Right ventricle myocardium inferior (tissue), 1 donor: ENCODE measurements around the gene DSPP. TPM values are rescaled to one million over a fixed set of nuclear protein-coding genes. Genes with fewer than 3 reads are reported as not detected.
"Not testable (repeated sequence)": the region's sequence is repeated elsewhere in the genome, so short reads cannot be mapped to it uniquely, and the experiment has no call there.

Experiments
- ATAC-seq: fragments of 200-7000 bp; cut with Tn5 transposase; one replicate; pipeline ENCODE4 v1.9.1; 2020; ENCODE audit warnings: mild to moderate bottlenecking, moderate library complexity
- DNase-seq: peaks from one replicate; pipeline ENCODE4 v3.0.0; 2021; ENCODE audit errors: missing footprints
- intact Hi-C: fragments of 100-400 bp; cut with DNase I; formaldehyde crosslinking; loops from one replicate; pipeline ENCODE4 v1.11.0; 2022
- long read RNA-seq: library from polyadenylated mRNA; unstranded; transcript quantifications from one replicate; pipeline ENCODE4 v2.0.0, GENCODE V29; 2021
- total RNA-seq: library from RNA; stranded (reverse); fragmentation: NEBNext Ultra II Directional; extraction: Animal tissue kit (Norgen Biotek cat#: 25700); gene quantifications from one replicate; pipeline ENCODE4 v1.2.1, GENCODE V29; 2021
- donor health status: DM: no; HTN: yes; CAD: no; lungs with severe emphysema.

DSPP gene
- not detected for total RNA-seq
- long read RNA-seq = 0 reads

DNA sequence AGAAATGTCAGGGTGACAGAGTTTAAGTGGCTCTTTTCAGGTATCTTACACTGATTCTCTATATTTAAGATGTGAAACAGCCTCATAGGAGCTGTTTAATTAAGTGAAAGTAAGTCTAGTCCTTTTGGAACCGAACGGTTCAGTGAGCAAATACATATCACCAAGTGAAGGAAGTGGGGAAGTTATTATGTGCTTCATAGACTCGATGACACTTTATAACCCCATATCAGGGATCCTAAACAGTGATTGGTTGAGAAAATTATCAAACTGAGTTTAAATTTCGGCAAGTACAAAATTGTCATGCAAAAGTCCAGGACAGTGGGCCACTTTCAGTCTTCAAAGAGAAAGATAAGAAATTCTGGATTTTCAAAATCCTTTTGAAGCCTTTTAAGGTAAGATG, at the start of gene DSPP:
Gene DSPP (plus strand): TSS at position 301 of the 400 bp plus-strand sequence. CDS start 2,380 bp downstream, outside the sequence.
- no peak for DNase-seq
- ATAC-seq = no peak
- intact Hi-C loops = no loop called here

- ATAC-seq (peak; percentile 48), DNase-seq (no peak)
- intact Hi-C loops = loop anchor here (10.0 kb wide), 1 partner anchor 56 kb away; no protein-coding TSS in a partner anchor
These were observed 49.1 kb upstream of the DSPP start for GRCh38 chr4:87559090-87559837.

- no peak for ATAC-seq
- intact Hi-C loops = no loop called here
- no peak for DNase-seq
These were observed 47.5 kb upstream of the DSPP start for GRCh38 chr4:87560802-87561201.

DNA sequence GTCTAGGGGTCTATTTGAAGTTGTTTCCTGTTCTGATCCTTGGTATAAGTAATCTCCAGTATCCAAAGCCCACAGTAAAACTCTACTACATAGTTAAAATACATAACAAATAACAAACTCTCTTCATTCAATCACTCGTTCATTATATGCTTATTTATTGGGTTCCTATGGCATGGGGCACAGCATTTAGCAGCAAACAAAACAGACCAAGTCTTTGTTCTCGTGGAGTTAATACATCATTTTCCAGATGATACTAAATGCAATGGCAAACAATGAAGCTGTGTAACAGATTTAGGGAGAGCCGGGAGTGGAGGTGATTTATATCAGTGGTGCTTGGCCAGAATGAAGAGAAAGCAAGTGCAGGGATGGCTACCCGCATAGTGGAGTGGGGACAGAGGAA, 42.6 kb upstream of the DSPP start:
- intact Hi-C loops = no loop called here
- no peak for ATAC-seq
- no peak for DNase-seq

- ATAC-seq (no peak), DNase-seq (no peak)
- intact Hi-C loops = no loop called here
These were observed 42.1 kb upstream of the DSPP start for GRCh38 chr4:87566276-87566675.

DNA sequence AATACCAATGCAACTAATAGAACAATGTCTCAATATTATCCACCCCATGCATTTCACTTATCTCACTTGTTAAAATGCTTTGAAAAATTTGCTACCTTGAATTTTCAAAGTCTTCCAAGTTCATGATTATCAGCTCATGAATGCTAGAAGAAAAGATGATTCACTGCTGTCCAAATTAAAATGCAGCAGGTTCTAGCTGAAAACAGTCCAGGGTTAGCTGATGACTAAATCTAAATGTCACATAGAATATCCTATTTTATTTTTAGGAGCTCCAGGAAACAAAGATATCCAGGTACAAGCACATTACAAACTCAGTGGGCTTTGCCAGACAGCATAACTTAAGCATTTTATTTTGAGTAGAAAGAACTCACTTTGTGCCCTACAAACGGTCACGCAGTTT, 41.1 kb upstream of the DSPP start:
- no peak for ATAC-seq
- intact Hi-C loops = no loop called here
- DNase-seq = no peak

DNA sequence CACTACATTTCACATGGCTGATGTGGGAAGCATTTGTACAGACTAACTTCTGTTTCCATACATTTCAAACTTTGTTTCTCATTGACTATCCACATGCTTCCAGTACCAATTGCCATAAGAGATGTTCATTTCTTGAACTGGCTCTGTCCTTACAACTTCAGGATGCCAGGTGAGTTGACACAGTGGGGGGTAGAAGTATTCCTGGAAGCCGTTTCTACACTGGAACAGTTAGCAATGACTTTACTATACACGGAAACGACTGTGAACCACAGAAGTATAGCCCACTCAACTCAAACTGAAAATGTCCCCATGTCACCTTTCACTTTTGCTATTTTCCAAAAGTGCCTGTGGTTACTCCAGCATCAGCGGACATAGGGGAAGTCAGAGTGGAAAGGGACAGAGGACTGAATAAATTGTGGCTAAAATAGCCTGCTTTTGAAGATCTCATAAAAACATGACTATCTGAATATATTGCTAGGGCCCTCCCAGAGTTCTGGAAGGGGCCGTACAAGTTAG, 38.0 kb upstream of the DSPP start:
- intact Hi-C loops = no loop called here
- ATAC-seq (no peak), DNase-seq (no peak)

- DNase-seq, intact Hi-C loops, ATAC-seq: not testable (repeated sequence)
These were observed 34.0 kb upstream of the DSPP start for GRCh38 chr4:87574376-87574775.

- DNase-seq = no peak
- intact Hi-C loops = no loop called here
- no peak for ATAC-seq
These were observed 33.3 kb upstream of the DSPP start for GRCh38 chr4:87574996-87575395.

DNA sequence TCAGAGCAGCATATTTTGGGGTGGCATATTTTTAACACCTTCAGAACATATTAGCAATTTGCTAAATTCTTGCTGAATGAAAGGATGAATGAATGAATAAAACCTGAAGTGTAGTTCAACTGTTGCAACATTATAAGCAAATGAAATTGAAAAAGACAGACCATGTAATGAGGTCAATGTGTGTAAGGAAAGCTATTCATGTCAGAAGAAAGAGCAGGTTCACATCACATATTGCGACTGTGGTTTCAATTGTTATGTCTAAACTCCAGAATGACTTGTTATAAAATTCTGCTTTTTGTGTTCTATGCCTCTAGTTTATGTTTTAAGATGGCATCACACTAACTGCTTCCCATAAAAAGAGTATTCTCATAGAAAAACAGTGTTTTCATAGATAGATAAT, 32.9 kb upstream of the DSPP start:
- DNase-seq (no peak), ATAC-seq (no peak)
- intact Hi-C loops = no loop called here

DNA sequence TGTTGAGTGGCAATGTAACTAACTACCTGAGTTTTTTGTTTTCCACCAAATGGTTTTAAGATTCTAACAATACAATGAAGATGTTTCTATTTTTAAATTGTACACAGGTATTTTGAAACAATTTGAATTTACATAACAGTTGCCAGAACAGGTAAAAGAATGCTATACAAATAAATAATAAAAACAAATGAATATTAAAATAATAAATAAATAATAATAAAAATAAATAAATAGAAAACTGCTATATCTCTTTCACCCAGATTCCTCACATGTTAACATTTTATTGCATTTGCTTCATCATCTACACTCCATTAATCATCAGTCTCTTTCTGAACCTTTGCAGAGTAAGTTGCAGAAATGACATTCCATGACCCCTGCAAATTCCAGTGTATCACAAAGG, 32.3 kb upstream of the DSPP start:
- ATAC-seq (no peak), DNase-seq (no peak)
- intact Hi-C loops = no loop called here

DNA sequence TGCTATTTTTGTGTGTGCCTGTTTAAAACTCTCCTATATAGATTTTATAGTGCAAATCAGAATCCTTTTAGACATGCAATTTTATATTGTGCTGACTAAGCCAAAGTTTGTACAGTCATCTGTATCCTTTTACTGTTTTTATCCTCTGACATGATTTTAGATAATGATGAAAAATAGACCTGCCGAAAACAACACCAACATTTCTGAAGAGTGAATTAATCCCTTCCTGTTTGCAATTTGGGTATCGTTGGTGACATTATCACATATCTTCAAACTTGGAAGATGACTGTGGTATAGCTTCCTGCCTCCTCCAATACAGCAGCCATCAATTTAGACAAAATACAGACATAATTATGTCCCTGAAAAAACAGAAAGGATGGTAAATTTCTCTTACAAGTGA, 28.9 kb upstream of the DSPP start:
- DNase-seq (no peak), ATAC-seq (no peak)
- intact Hi-C loops = no loop called here

- DNase-seq = no peak
- no peak for ATAC-seq
- intact Hi-C loops = no loop called here
These were observed 28.3 kb upstream of the DSPP start for GRCh38 chr4:87580057-87580456.

DNA sequence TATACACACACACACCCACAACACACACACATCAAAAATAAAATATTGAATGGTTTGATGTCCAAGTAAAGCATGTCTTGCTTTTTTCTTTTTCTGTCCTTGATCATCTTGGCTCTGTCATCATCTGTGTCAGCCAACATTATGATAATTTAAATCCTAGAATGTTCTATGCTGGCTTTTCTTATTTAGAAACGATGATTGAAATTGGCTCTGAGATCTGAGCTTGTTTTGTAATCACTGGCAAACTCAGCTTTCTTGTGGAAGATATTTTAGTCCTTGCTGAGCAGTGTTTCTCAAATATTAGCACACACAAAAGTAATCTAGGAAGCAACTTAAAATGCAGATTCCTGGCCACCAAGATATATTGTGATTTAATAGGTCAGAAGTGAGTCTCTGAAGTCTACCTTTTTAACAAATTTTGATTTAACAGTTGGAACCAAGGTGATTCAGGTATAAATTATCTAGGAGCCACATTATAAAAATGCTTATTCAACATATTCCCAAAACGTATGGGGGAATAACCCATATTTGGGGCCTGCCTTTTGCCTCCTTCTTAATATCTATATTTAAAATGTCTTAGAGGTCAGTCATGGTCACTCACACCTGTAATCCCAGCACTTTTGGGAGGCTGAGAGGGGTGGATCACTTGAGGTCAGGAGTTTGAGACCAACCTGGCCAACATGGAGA, 24.0 kb upstream of the DSPP start:
- intact Hi-C loops = no loop called here
- no peak for DNase-seq
- ATAC-seq = no peak

GRCh38 chr4:87589531-87589930, 18.8 kb upstream of the DSPP start:
- peak; percentile 86 for ATAC-seq
- intact Hi-C loops = no loop called here
- no peak for DNase-seq

GRCh38 chr4:87592124-87592523, 16.2 kb upstream of the DSPP start:
- ATAC-seq = no peak
- no peak for DNase-seq
- intact Hi-C loops = no loop called here

DNA sequence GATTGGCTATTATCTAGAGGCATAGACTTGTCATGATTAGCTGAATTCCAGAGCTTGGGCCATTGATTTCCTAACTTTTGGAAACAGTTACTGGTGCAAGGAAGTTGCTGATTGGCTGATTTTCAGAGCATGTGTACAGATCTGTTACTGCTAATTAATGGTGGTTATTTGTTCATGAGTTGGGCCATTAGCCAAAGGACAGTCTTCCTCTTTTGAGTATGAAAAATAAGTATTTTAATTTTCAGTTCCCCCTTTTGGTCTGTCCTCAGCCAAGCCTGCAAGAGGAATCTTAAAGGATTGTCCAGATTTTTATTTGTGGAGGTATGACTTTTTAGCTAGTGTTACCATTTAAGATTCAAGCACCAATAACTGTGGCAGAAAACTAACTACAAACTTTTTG, 7.0 kb upstream of the DSPP start:
- intact Hi-C loops = no loop called here
- no peak for ATAC-seq
- DNase-seq = no peak

DNA sequence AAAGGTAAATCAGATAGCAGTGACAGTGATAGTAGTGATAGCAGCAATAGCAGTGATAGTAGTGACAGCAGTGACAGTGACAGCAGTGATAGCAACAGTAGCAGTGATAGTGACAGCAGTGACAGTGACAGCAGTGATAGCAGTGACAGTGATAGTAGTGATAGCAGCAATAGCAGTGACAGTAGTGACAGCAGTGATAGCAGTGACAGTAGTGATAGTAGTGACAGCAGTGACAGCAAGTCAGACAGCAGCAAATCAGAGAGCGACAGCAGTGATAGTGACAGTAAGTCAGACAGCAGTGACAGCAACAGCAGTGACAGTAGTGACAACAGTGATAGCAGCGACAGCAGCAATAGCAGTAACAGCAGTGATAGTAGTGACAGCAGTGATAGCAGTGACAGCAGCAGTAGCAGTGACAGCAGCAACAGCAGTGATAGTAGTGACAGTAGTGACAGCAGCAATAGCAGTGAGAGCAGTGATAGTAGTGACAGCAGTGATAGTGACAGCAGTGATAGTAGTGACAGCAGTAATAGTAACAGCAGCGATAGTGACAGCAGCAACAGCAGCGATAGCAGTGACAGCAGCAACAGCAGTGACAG, 6.1 kb downstream of the DSPP start:
- intact Hi-C loops = loop anchor here (10.0 kb wide), 1 partner anchor 60 kb away; no protein-coding TSS in a partner anchor
- ATAC-seq (no peak), DNase-seq (no peak)

DNA sequence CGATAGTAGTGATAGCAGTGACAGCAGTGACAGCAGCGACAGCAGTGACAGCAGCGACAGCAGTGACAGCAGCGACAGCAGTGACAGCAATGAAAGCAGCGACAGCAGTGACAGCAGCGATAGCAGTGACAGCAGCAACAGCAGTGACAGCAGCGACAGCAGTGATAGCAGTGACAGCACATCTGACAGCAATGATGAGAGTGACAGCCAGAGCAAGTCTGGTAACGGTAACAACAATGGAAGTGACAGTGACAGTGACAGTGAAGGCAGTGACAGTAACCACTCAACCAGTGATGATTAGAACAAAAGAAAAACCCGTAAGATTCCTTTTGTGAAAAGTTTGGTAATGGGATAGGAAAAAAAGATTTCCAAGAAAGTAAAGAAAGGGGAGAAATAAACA, 7.9 kb downstream of the DSPP start:
- DNase-seq (no peak), ATAC-seq (no peak)
- intact Hi-C loops = loop anchor here (10.0 kb wide), 1 partner anchor 61 kb away; no protein-coding TSS in a partner anchor

- intact Hi-C loops = no loop called here
- ATAC-seq = peak; percentile 42
- no peak for DNase-seq
These were observed 11.8 kb downstream of the DSPP start for GRCh38 chr4:87620086-87620485.
